Fibroblast of lung (primary cell): ENCODE data around the gene ACOT8. TPM values are rescaled to one million over a fixed set of nuclear protein-coding genes. Genes with fewer than 3 reads are reported as not detected.

ENCODE experiments used
- DNase-seq, 2 donors: peaks; one replicate each; pipeline versions ENCODE4 v3.0.0 to v3.0.0-alpha.2; 2010; ENCODE audit warnings: low read depth in 2 of 2
- H2AFZ ChIP-seq: 2 replicates; pipeline ENCODE4 v1.5.1; 2012; ENCODE audit warnings: low read length, control low read depth, inconsistent platforms
- H3K27ac ChIP-seq: 2 replicates; pipeline ENCODE4 v1.5.1; 2011; ENCODE audit warnings: low read length, control low read depth; ENCODE audit not compliant: insufficient read depth
- H3K27me3 ChIP-seq: 2 replicates; pipeline ENCODE4 v1.5.1; 2011; ENCODE audit warnings: mild to moderate bottlenecking, low read length; ENCODE audit not compliant: control insufficient read depth, insufficient read depth
- H3K36me3 ChIP-seq: 2 replicates; pipeline ENCODE4 v1.5.1; 2011; ENCODE audit warnings: low read length; ENCODE audit not compliant: control insufficient read depth, insufficient read depth
- H3K4me1 ChIP-seq: 2 replicates; pipeline ENCODE4 v1.5.1; 2011; ENCODE audit warnings: low read length; ENCODE audit not compliant: control insufficient read depth, insufficient read depth; ENCODE audit errors: extremely low read depth
- H3K4me2 ChIP-seq: 2 replicates; pipeline ENCODE4 v1.5.1; 2011; ENCODE audit warnings: low read length, control low read depth; ENCODE audit not compliant: insufficient read depth; ENCODE audit errors: extremely low read depth
- H3K4me3 ChIP-seq, 4 experiments: fragments of 200-600 bp in 1 of 4; sonication (generic) in 1 of 4; replicated peaks in 1 of 4; 2 replicates each; pipeline ENCODE4 v1.5.1; 2011 to 2016; ENCODE audit warnings: low read length in 4 of 4, low read depth in 3 of 4, mild to moderate bottlenecking in 3 of 4, control low read depth in 2 of 4, inconsistent platforms in 1 of 4, mixed read lengths in 1 of 4; ENCODE audit not compliant: insufficient read depth in 1 of 4; ENCODE audit errors: control extremely low read depth in 1 of 4
- H3K79me2 ChIP-seq: 2 replicates; pipeline ENCODE4 v1.5.1; 2012; ENCODE audit warnings: mild to moderate bottlenecking, low read length, inconsistent platforms; ENCODE audit not compliant: control insufficient read depth, insufficient read depth
- H3K9ac ChIP-seq: 2 replicates; pipeline ENCODE4 v1.5.1; 2011; ENCODE audit warnings: mild to moderate bottlenecking, low read length, control low read depth; ENCODE audit not compliant: insufficient read depth
- H3K9me3 ChIP-seq: 2 replicates; pipeline ENCODE4 v1.5.1; 2012; ENCODE audit warnings: low read depth, low read length; ENCODE audit not compliant: control insufficient read depth, insufficient read depth
- H4K20me1 ChIP-seq: 2 replicates; pipeline ENCODE4 v1.5.1; 2011; ENCODE audit warnings: low read length; ENCODE audit not compliant: control insufficient read depth, insufficient read depth; ENCODE audit errors: extremely low read depth
- EZH2 ChIP-seq: IDR thresholded peaks from 2 replicates; pipeline ENCODE4 v1.5.1; 2012; ENCODE audit warnings: low read length, control low read depth, mild to moderate bottlenecking; ENCODE audit errors: missing control alignments
- polyA plus RNA-seq, 2 donors: library from polyadenylated mRNA; depleted of rRNA in 1 of 2; stranded (reverse) in 1 of 2; unstranded in 1 of 2; fragments of >200 nt; gene quantifications; 2 replicates each; pipeline ENCODE4 v1.2.1, GENCODE V29; 2011 to 2012; ENCODE audit warnings: missing spikeins in 1 of 2
- total RNA-seq: library from RNA; depleted of rRNA; stranded (reverse); fragments of >200 nt; gene quantifications from 2 replicates; pipeline ENCODE4 v1.2.1, GENCODE V29; 2014
- TF ChIP-seq, protein P1 (sequence below), 2 donors: IDR thresholded peaks in 1 of 2; conservative IDR thresholded peaks in 1 of 2; 1 replicate in 1 of 2; 2 replicates in 1 of 2; pipeline ENCODE4 v1.5.1; 2011 to 2012; ENCODE audit warnings: low read length in 2 of 2, control low read depth in 1 of 2, inconsistent platforms in 1 of 2, low read depth in 1 of 2, mild to moderate bottlenecking in 1 of 2

ACOT8 gene
- total and polyA plus RNA-seq, 2 donors (not counting 1 experiment from before 2014, with no cell fraction given) = 18.0 to 44.4 TPM

DNA sequence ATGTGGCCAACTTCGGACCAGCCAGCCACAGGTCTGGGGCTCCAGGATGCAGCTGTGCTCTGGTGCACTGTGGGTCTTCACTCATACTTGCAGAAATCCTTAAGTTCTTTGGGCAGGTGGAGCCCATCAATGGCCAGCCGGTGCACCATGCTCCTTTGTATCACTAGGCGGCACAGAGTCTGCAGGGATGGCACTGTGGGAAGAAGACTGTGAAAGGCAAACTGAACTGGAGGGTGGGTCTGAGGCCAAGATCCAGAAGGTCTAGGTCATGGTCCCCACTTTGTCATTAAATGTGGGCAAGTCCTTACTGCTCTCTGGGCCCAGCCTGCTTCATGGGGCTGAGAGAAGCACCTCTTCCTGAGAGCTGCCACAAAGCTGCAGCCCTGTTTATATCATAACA is 31.5 kb upstream of the ACOT8 start:
- no peak overlapping the region for H2AFZ ChIP-seq
- H3K4me3 ChIP-seq = no peak overlapping the region
- TF ChIP-seq, protein P1, sequence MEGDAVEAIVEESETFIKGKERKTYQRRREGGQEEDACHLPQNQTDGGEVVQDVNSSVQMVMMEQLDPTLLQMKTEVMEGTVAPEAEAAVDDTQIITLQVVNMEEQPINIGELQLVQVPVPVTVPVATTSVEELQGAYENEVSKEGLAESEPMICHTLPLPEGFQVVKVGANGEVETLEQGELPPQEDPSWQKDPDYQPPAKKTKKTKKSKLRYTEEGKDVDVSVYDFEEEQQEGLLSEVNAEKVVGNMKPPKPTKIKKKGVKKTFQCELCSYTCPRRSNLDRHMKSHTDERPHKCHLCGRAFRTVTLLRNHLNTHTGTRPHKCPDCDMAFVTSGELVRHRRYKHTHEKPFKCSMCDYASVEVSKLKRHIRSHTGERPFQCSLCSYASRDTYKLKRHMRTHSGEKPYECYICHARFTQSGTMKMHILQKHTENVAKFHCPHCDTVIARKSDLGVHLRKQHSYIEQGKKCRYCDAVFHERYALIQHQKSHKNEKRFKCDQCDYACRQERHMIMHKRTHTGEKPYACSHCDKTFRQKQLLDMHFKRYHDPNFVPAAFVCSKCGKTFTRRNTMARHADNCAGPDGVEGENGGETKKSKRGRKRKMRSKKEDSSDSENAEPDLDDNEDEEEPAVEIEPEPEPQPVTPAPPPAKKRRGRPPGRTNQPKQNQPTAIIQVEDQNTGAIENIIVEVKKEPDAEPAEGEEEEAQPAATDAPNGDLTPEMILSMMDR (conservative IDR thresholded peaks at IDR 0.05 in 1 of 2, IDR thresholded peaks at IDR 0.05 in 1 of 2; ENCODE audit: low read depth in 1 of 2, low read length in 2 of 2) = no peak
- TF ChIP-seq EZH2 = no peak
- no peaks in the 10 kb centered on the region for H3K9me3 ChIP-seq
- H4K20me1 ChIP-seq = no peaks in the 10 kb centered on the region
- peaks cover 8% of the 10 kb centered on the region for H3K4me1 ChIP-seq
- peaks cover 13% of the 10 kb centered on the region for H3K36me3 ChIP-seq
- H3K4me2 ChIP-seq = no peak overlapping the region
- no peak for DNase-seq
- H3K79me2 ChIP-seq = peaks cover 12% of the 10 kb centered on the region
- H3K27me3 ChIP-seq = no peaks in the 10 kb centered on the region
- no peak overlapping the region for H3K9ac ChIP-seq
- H3K27ac ChIP-seq = no peak overlapping the region

DNA sequence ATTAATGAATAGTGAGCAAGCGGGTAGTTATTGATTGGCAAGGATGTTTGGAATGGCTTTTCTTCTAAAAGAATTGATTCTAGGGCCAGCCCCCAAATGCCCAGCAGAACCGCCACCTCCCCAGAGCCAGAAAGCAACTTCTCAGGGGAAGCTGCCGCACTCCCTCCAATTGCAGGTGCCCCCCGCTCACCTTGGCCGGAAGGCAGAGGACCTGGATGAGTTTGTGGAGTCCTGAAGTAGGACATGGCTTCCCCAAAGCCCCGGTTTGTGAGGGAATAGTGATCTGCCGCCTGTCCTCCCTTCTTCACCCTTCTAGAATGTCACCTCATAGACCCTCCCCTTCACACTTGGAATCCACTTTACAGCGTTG is 30.1 kb upstream of the ACOT8 start, which contains the start of gene SPATA25:
Gene SPATA25, minus strand, starts transcription at position 277 of the 370 bp plus-strand sequence. Its CDS starts 32 bp downstream, at position 245.
- no peak within 1 kb of the TSS for H3K9ac ChIP-seq
- no peak within 1 kb of the TSS for H3K27ac ChIP-seq

DNA sequence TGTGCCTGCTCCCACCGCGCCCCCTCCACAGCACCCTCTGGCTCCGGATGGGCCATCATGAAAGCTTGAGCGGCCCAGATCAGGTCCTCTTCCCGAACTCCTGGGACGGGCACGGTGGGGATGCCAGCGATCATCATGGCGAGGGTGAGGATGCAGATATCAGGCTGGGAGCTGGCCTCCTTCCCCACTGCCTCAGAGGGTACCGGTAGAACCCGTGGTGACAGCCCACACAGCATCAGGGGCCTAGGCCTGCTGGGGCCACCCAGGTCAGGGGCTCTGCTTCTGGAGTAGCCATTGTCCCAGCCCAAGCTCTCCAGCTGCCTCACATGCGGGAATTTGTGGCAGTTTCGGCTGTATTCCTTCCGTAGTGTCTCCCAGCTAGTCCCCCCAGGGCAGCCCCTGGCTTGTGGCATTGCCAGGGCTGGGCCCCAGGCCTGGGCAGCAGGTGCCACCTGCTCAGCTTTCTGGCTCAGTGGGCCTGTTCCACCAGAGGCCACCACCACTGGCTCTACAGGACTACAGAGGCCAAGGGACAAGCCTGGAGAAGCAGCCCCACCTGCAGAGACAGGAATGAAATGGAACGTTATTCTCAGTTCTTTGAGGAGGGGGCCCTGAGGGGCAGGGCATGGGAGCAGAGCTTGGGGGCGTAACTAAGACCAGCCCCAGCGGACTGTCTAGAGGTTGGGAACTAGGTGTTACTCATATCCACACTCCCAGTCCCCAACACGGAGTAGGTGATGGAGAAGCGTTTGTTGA is 29.6 kb upstream of the ACOT8 start:
- no peaks in the 10 kb centered on the region for H3K9me3 ChIP-seq
- H3K4me2 ChIP-seq = no peak overlapping the region
- H3K27me3 ChIP-seq = no peaks in the 10 kb centered on the region
- no peak overlapping the region for H2AFZ ChIP-seq
- DNase-seq = no peak
- no peak overlapping the region for H3K9ac ChIP-seq
- H4K20me1 ChIP-seq = no peaks in the 10 kb centered on the region
- H3K4me3 ChIP-seq = no peak overlapping the region
- peaks cover 9% of the 10 kb centered on the region for H3K79me2 ChIP-seq
- no peaks in the 10 kb centered on the region for H3K4me1 ChIP-seq
- no peak for TF ChIP-seq EZH2
- TF ChIP-seq, protein P1 (conservative IDR thresholded peaks at IDR 0.05 in 1 of 2, IDR thresholded peaks at IDR 0.05 in 1 of 2; ENCODE audit: low read depth in 1 of 2, low read length in 2 of 2) = no peak
- peaks cover 12% of the 10 kb centered on the region for H3K36me3 ChIP-seq
- H3K27ac ChIP-seq = no peak overlapping the region

More for the DNA sequence above, 30.1 kb upstream of the ACOT8 start, which contains the start of gene SPATA25:
- Histone ChIP-seq H3K4me2 (no peak within 1 kb of the TSS), H3K27me3 (no peaks in the 10 kb centered on the region), H4K20me1 (no peaks in the 10 kb centered on the region), H3K9me3 (no peaks in the 10 kb centered on the region), H2AFZ (no peak within 1 kb of the TSS), H3K4me3 (no peak within 1 kb of the TSS), H3K79me2 (peaks cover 12% of the 10 kb centered on the region), H3K36me3 (peaks cover 12% of the 10 kb centered on the region), H3K4me1 (peaks cover under 1% of the 10 kb centered on the region)
- TF ChIP-seq, protein P1 (conservative IDR thresholded peaks at IDR 0.05 in 1 of 2, IDR thresholded peaks at IDR 0.05 in 1 of 2; ENCODE audit: low read depth in 1 of 2, low read length in 2 of 2) = no peak
- no peak for TF ChIP-seq EZH2
- DNase-seq = no peak
